GM23248 (cell line): ENCODE measurements around the gene KLHL22. TPM values are rescaled to one million over a fixed set of nuclear protein-coding genes. Genes with fewer than 3 reads are reported as not detected.

Source experiments
- DNase-seq: peaks from one replicate; pipeline ENCODE4 v3.0.0-alpha.2; 2015
- H2AFZ ChIP-seq: fragments of 200-600 bp; sonication (generic); 2 replicates; pipeline ENCODE4 v1.6.1; 2016; ENCODE audit warnings: antibody characterized with exemption
- H3F3A ChIP-seq: fragments of 200-600 bp; sonication (generic); 2 replicates; pipeline ENCODE4 v1.6.1; 2016; ENCODE audit warnings: mild to moderate bottlenecking, antibody characterized with exemption, mixed run types; ENCODE audit not compliant: insufficient read depth
- H3K27ac ChIP-seq: fragments of 200-600 bp; sonication (generic); 2 replicates; pipeline ENCODE4 v1.5.1; 2016; ENCODE audit warnings: mild to moderate bottlenecking
- H3K27me3 ChIP-seq: fragments of 200-600 bp; sonication (generic); replicated peaks from 2 replicates; pipeline ENCODE4 v1.6.1; 2016; ENCODE audit warnings: mild to moderate bottlenecking; ENCODE audit not compliant: insufficient read depth
- H3K36me3 ChIP-seq: fragments of 200-600 bp; sonication (generic); 2 replicates; pipeline ENCODE4 v1.6.1; 2016; ENCODE audit warnings: low read depth, mild to moderate bottlenecking
- H3K4me1 ChIP-seq: fragments of 200-600 bp; sonication (generic); 2 replicates; pipeline ENCODE4 v1.6.1; 2016; ENCODE audit warnings: mild to moderate bottlenecking; ENCODE audit not compliant: insufficient read depth
- H3K4me2 ChIP-seq: fragments of 200-600 bp; sonication (generic); one replicate; pipeline ENCODE4 v1.6.1; 2016; ENCODE audit warnings: mild to moderate bottlenecking; ENCODE audit not compliant: unreplicated experiment
- H3K4me3 ChIP-seq: fragments of 200-600 bp; sonication (generic); 2 replicates; pipeline ENCODE4 v1.5.1; 2016; ENCODE audit warnings: mild to moderate bottlenecking
- H3K79me2 ChIP-seq: fragments of 200-600 bp; sonication (generic); 2 replicates; pipeline ENCODE4 v1.6.1; 2016; ENCODE audit warnings: mild to moderate bottlenecking; ENCODE audit not compliant: insufficient read depth
- H3K9ac ChIP-seq: fragments of 200-600 bp; sonication (generic); 2 replicates; pipeline ENCODE4 v1.6.1; 2016; ENCODE audit warnings: mild to moderate bottlenecking
- H3K9me2 ChIP-seq: fragments of 200-600 bp; sonication (generic); 2 replicates; pipeline ENCODE4 v1.6.1; 2016; ENCODE audit warnings: mixed run types, mild to moderate bottlenecking, moderate library complexity; ENCODE audit not compliant: insufficient read depth
- H3K9me3 ChIP-seq: fragments of 200-600 bp; sonication (generic); one replicate; pipeline ENCODE4 v1.6.1; 2017; ENCODE audit warnings: low read depth
- H4K20me1 ChIP-seq: fragments of 200-600 bp; sonication (generic); 2 replicates; pipeline ENCODE4 v1.6.0; 2016; ENCODE audit not compliant: insufficient read depth
- EZH2 ChIP-seq: fragments of 200-600 bp; sonication (generic); IDR thresholded peaks from 2 replicates; pipeline ENCODE4 v1.6.1; 2018; ENCODE audit warnings: antibody characterized with exemption, mild to moderate bottlenecking; ENCODE audit not compliant: insufficient read depth, poor library complexity, severe bottlenecking
- EZH2phosphoT487 ChIP-seq: fragments of 200-600 bp; sonication (generic); IDR thresholded peaks from 2 replicates; pipeline ENCODE4 v1.6.1; 2018; ENCODE audit warnings: antibody characterized with exemption, moderate library complexity, mild to moderate bottlenecking, low read depth; ENCODE audit not compliant: insufficient read depth
- WGBS, 2 experiments: methylation state at CpG; one replicate each; pipeline ENCODE4 v1.1.6; 2015 to 2017; ENCODE audit warnings: low lambda C conversion rate in 2 of 2, low coverage in 1 of 2; ENCODE audit errors: missing lambda C conversion rate in 2 of 2; 5-methylcytosine and 5-hydroxymethylcytosine counted together
- in situ Hi-C: fragments of 300-500 bp; cut with MboI; formaldehyde crosslinking; loops from 2 replicates; pipeline ENCODE4 v1.15.0; 2020
- polyA plus RNA-seq: library from polyadenylated mRNA; unstranded; fragments of >200 nt; fragmentation: Nextera tagmentation; extraction: Ambion mirVana; gene quantifications from 2 replicates; pipeline ENCODE4 v1.2.1, GENCODE V29; 2016
- total RNA-seq: library from RNA; depleted of rRNA; stranded (reverse); fragments of >200 nt; shearing (Covaris generic); gene quantifications from 2 replicates; pipeline ENCODE4 v1.2.3, GENCODE V29; 2014

KLHL22 gene
- total and polyA plus RNA-seq, 2 experiments from 2014 or later = 19.0 to 41.3 TPM

GRCh38 chr22:20427104-20427944 is 68.3 kb downstream of the KLHL22 start:
- Histone ChIP-seq H3K4me3 (no peak overlapping the region), H3K9ac (no peak overlapping the region), H3K4me2 (no peak overlapping the region), H4K20me1 (peaks cover 4% of the 10 kb centered on the region; the same call in 1 of the 2 replicates), H3K9me2 (no peaks in the 10 kb centered on the region), H3K36me3 (peaks cover 8% of the 10 kb centered on the region; the same call in 1 of the 2 replicates), H3K9me3 (no peaks in the 10 kb centered on the region), H3K79me2 (peaks cover 29% of the 10 kb centered on the region), H3K27ac (no peak overlapping the region), H3K4me1 (peaks cover 13% of the 10 kb centered on the region), H3F3A (no peaks in the 10 kb centered on the region), H3K27me3 (no peaks in the 10 kb centered on the region), H2AFZ (no peak overlapping the region)
- in situ Hi-C loops = no loop called here
- WGBS, 2 experiments = 89% methylated on average over 8 of the region's 8 CpGs
- no peak for DNase-seq
- TF ChIP-seq EZH2phosphoT487 (no peak), EZH2 (no peak)

GRCh38 chr22:20426259-20426615 is 69.4 kb downstream of the KLHL22 start:
- Histone ChIP-seq H3K36me3 (peaks cover 8% of the 10 kb centered on the region; the same call in 1 of the 2 replicates), H3K4me3 (no peak overlapping the region), H3K27me3 (no peaks in the 10 kb centered on the region), H3K27ac (no peak overlapping the region), H3K9me3 (no peaks in the 10 kb centered on the region), H4K20me1 (no peaks in the 10 kb centered on the region), H3K9me2 (no peaks in the 10 kb centered on the region), H3K4me1 (peaks cover 15% of the 10 kb centered on the region), H3F3A (0 out of 2 replicates have a peak, but pooled peaks cover 4% of the 10 kb centered on the region), H3K79me2 (peaks cover 18% of the 10 kb centered on the region), H3K4me2 (no peak overlapping the region), H3K9ac (no peak overlapping the region), H2AFZ (no peak overlapping the region)
- no peak for DNase-seq
- WGBS, 2 experiments = 91 to 93% methylated on average over 10 to 12 of the region's 12 CpGs
- in situ Hi-C loops = no loop called here
- no peak for TF ChIP-seq EZH2
- TF ChIP-seq EZH2phosphoT487 = no peak

GRCh38 chr22:20425566-20426258 is 69.9 kb downstream of the KLHL22 start:
- Histone ChIP-seq H3K4me3 (no peak overlapping the region), H3K27me3 (no peaks in the 10 kb centered on the region), H3F3A (0 out of 2 replicates have a peak, but pooled peaks cover 4% of the 10 kb centered on the region), H3K9ac (no peak overlapping the region), H3K9me3 (no peaks in the 10 kb centered on the region), H3K79me2 (peaks cover 14% of the 10 kb centered on the region; the same call in 1 of the 2 replicates), H3K36me3 (peaks cover 8% of the 10 kb centered on the region; the same call in 1 of the 2 replicates), H3K27ac (no peak overlapping the region), H4K20me1 (no peaks in the 10 kb centered on the region), H3K9me2 (no peaks in the 10 kb centered on the region), H2AFZ (no peak overlapping the region), H3K4me1 (peaks cover 15% of the 10 kb centered on the region), H3K4me2 (no peak overlapping the region)
- in situ Hi-C loops = no loop called here
- 92 to 98% methylated on average over 48 to 95 of the region's 96 CpGs for WGBS, 2 experiments
- no peak for TF ChIP-seq EZH2
- TF ChIP-seq EZH2phosphoT487 = no peak
- DNase-seq = no peak

GRCh38 chr22:20424932-20425565 is 70.5 kb downstream of the KLHL22 start:
- no peaks in the 10 kb centered on the region for H3K27me3 ChIP-seq
- H3K9me3 ChIP-seq = no peaks in the 10 kb centered on the region
- H4K20me1 ChIP-seq = no peaks in the 10 kb centered on the region
- H3K27ac ChIP-seq = no peak overlapping the region
- H3K9ac ChIP-seq = no peak overlapping the region
- no peak for DNase-seq
- H3K4me3 ChIP-seq = no peak overlapping the region
- in situ Hi-C loops = no loop called here
- peaks cover 4% of the 10 kb centered on the region; the same call in 1 of the 2 replicates for H3F3A ChIP-seq
- 0 out of 2 replicates have a peak, but pooled peaks cover 7% of the 10 kb centered on the region for H3K79me2 ChIP-seq
- no peaks in the 10 kb centered on the region for H3K9me2 ChIP-seq
- 95 to 97% methylated on average over 23 to 54 of the region's 59 CpGs for WGBS, 2 experiments
- H3K4me1 ChIP-seq = peaks cover 15% of the 10 kb centered on the region
- peaks cover 8% of the 10 kb centered on the region; the same call in 1 of the 2 replicates for H3K36me3 ChIP-seq
- H2AFZ ChIP-seq = no peak overlapping the region
- H3K4me2 ChIP-seq = no peak overlapping the region
- no peak for TF ChIP-seq EZH2phosphoT487
- no peak for TF ChIP-seq EZH2
